EL (cell line): ENCODE results near the gene FOXK1.
"Not testable (repeated sequence)": the region's sequence is repeated elsewhere in the genome, so short reads cannot be mapped to it uniquely, and the experiment has no call there.

ENCODE experiments used
- DNase-seq: peaks from one replicate; pipeline ENCODE4 v3.0.0-alpha.2; 2016

FOXK1 gene

GRCh38 chr7:4787947-4788626, 106.0 kb downstream of the FOXK1 start:
- no peak for DNase-seq

DNA sequence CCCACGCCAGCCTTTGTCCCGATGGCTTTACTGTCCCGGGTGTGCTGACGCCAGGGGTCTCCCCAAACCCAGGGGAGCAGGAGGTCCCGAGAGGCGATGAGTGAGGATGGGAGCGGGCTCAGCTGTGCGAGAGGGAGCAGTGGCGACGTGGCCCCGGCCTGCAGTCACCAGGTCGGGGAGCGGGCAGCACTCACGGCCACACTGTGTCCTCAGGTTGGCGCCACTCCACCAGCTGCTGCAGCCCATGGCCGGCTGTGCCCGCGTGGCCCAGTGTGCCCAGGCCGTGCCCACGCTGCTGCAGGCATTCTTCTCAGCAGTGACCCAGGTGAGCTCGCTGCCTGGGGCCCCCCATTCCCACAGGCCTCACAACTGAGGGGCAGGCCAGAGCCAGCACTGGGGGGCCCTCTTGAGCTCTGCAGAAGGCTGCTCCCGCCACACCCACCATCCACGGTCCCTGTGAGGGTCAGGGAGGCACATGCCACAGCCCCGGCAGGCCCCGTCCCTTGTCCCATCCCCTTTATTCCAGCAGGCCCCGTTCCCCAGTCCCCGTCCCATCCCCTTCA, 106.6 kb downstream of the FOXK1 start:
- no peak for DNase-seq

GRCh38 chr7:4789194-4790077, 107.3 kb downstream of the FOXK1 start:
- no peak for DNase-seq

DNA sequence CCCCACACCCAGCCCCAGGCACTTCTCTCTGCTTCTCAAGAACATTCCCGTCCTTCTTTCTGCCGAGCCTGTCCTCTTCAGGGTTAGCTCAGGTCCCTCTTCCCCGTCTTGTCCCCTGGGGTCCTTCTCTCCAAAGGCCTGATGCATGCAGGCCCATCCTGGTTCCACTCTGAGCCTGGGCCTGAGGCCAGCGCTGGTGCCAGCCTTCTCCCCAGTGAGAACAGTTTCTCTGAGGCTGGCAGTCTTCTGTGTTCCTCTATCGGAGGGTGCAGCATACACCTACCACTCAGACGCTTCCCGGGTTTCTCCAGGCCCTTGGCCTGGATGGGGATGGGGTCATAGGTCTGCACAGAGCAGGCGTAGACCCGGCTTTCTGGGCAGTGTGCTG, 108.0 kb downstream of the FOXK1 start:
- DNase-seq = no peak

- no peak for DNase-seq
Observed at GRCh38 chr7:4790516-4790991, 108.5 kb downstream of the FOXK1 start.

GRCh38 chr7:4791101-4791737, 109.1 kb downstream of the FOXK1 start:
- no peak for DNase-seq

DNA sequence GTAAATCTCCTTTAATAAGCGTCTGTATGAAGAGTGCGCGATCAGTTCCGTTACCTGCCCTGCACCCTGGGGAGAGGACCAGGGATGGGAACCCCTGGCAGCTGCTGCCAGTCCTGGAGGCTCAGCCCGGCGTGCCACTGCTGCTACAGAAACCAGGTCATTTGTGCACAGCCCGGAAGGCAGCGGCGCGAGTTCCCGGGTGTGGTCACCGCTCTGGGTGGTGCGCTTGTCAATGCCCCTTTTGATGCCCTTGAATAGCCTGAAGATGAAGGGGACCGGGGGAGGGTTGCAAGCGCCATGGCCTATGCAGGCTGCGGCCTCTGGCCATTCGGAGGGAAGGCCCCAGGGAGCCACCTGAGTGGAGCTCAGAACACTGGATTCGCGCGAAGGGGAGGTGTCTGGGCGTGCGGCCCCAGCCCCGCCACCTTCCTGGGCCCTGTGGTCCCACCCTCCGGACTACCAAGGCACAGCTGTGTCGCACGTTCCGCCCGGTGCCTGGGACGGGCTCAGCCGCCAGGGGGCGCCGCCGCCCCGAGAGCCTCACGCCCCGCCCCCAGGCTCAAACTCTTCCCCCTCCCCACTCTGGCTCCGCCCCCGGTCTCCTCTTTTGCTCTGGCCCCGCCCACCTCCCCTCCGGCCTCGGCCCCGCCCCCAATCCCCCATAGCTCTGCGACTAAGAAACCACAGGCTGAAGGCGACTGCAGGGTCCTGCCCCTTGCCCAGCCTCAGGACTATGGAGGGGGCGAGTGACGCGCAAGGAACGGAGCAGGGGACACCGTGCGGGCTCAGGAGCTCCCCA, 109.8 kb downstream of the FOXK1 start:
- peak; percentile 34 for DNase-seq

GRCh38 chr7:4792537-4793126, 110.5 kb downstream of the FOXK1 start:
- DNase-seq = no peak

- not testable (repeated sequence) for DNase-seq
Observed at GRCh38 chr7:4793385-4793993, 111.4 kb downstream of the FOXK1 start.

GRCh38 chr7:4794171-4794570, 112.1 kb downstream of the FOXK1 start:
- DNase-seq = not testable (repeated sequence)

- DNase-seq = no peak
Observed at GRCh38 chr7:4794591-4795350, 112.7 kb downstream of the FOXK1 start.

DNA sequence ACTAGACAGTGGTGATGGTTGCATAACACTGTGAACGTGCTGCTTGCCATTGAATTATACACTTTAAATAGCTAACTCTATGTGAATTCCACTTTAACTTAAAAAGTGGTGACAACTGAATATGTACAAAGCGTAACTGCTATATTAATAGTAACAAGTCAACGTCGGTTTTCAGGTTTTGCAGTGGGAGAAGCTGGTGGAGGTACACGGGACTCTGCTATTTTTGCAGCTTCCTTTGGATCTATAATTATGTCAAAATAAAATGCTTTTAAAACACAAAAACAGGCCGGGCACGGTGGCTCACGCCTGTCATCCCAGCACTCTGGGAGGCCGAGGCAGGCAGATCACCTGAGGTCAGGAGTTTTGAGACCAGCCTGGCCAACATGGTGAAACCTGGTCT, 114.4 kb downstream of the FOXK1 start:
- no peak for DNase-seq

GRCh38 chr7:4797858-4798705, 116.0 kb downstream of the FOXK1 start:
- peak; percentile 37 for DNase-seq

DNA sequence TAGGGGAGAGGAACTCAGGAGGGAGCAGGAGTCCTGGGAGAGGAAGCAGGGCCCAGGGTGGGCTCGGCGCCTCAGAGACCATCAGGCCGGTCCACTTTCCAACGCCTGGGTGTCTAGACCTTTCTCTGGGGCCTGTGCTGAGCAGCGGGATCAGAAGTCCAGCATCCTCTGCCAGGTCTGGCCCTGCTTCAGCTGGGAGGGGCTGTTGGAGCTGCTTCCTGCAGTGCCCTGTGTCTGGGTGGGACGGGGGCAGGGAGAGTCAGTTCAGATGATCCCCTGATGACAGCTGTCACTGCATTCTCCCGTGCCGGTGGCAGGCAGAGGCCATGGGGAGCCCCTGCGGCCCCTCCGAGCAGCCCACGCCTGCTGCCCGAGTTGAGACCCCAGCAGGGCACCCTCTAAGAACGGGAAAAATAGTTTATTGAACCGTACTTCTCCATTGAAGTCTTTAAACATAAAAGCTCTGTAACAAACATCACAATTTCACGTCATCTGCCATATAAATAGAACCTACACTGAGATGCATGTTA, 116.7 kb downstream of the FOXK1 start:
- no peak for DNase-seq

DNA sequence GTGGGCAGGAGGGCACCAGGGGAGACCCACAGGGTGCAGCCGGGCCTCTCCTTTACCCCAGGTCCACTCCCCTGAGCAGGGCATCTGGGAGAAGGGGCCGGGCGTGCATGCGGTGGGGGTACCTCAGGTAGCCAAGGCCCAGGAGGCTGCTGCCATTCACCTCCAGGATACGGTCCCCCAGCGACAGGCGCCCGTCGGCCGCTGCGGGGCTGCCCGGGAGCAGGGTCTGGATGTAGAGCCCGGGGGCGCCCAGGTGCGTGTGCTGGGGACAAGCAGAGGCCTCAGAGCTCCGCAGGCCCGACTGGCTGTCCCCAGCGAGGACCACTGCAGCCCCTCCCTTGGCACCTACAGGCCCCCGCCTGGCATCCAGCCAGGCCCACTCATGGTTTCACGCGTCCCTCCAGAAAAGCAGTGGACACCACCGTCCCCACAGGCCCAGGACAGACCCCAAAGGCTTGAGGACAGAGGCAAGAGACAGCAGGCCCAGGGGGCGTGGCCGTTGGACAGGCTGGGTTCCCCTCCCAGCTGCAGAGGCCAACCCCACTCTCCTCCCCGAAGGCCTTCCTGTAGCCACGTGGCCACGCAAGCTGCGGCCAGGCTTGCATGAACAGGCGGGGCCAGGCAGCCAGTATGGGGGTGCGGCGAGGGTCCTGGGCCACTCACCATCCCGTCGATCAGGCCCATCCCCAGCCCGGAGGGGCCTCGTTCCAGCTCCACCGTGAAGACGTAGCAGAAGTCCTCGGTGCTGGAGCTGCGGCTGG, 117.6 kb downstream of the FOXK1 start:
- DNase-seq = peak; percentile 10

- no peak for DNase-seq
Observed at GRCh38 chr7:4800487-4800886, 118.4 kb downstream of the FOXK1 start.

DNA sequence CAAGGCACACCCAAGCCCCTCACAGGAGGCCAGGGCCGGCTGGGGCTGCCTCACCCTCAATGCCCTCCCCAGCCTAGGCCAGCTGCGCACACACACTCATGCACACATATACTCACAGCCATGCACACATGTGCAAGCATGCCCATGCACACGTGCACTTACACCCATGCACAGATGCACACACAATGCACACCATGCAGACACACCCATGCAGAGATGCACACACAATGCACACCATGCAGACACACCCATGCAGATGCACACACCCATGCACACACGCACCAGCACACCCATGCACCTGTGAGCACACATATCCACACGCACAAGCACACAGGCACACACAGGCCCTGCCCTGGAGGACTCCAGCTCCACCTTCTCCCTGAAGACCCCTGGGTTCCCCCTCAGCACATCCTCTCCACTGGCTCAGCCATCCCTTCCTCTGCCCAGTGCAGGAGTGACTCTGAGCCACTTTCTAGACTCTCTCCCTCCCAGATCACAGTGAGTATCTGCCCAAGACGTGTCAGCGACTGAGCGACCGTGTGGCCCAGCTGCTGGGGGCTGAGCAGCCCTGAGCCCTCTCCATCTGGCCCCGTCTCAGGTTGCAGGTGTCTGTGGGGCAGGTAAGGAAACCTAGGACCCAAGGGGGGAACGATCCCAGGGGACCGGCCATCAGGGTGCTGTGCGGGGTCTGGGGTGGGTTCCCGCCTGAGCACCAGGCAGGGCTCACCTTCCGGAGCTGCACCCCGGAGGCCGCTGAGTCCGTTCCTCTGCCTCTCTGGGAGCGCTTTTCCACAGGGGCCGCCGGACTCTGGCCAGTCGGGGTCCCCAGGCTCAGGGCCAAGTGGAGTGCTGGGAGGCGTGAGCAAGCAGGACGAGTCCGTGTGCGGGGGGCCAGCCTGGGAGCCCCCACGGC, 119.1 kb downstream of the FOXK1 start:
- no peak for DNase-seq

DNA sequence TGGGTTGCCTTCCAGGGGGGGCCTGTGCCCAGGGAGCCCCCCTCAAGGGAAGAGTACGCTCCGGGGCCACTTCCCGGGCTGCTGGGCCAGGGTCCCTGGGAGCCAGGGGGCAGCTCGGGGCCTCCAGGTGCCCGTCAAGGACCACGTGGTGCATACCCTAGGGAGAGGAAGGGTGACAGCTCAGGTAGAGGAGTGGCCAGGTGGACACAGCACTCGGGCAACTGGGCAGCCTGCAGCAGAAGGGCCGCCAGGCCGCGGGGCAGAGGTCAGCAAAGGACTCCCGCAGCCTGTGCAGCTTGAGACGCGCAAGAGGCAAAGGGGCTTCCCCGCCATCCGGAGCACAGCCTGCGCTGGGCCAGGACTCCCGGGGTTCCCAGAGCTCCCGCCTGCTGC, 119.7 kb downstream of the FOXK1 start:
- DNase-seq = no peak
